HepG2 (cell line): ENCODE results near the gene RPUSD3. TPM values are rescaled to one million over a fixed set of nuclear protein-coding genes. Genes with fewer than 3 reads are reported as not detected.

Experiments
- CENPT ChIP-seq: sonication (generic); formaldehyde crosslinking; IDR thresholded peaks from 2 replicates; pipeline ENCODE4 v1.8.0; 2022; ENCODE audit warnings: low read depth, mild to moderate bottlenecking, moderate library complexity, missing genetic modification reagents
- CHCHD3 ChIP-seq: sonication (generic); formaldehyde crosslinking; IDR thresholded peaks from 2 replicates; pipeline ENCODE4 v1.8.0; 2022; ENCODE audit warnings: mild to moderate bottlenecking, missing genetic modification reagents, moderate library complexity
- EED ChIP-seq: sonication (generic); formaldehyde crosslinking; IDR thresholded peaks from 2 replicates; pipeline ENCODE4 v1.5.0; 2020; ENCODE audit warnings: mild to moderate bottlenecking, missing genetic modification reagents
- FOSL2 ChIP-seq: sonication (generic); formaldehyde crosslinking; IDR thresholded peaks from 2 replicates; pipeline ENCODE4 v1.4.0; 2020; ENCODE audit warnings: missing genetic modification reagents
- KDM3A ChIP-seq: IDR thresholded peaks from 2 replicates; pipeline ENCODE4 v1.6.1; 2018; ENCODE audit warnings: low read depth, missing compliant biosample characterization
- MED1 ChIP-seq: sonication (generic); formaldehyde crosslinking; IDR thresholded peaks from 2 replicates; pipeline ENCODE4 v1.4.0; 2020; ENCODE audit warnings: missing genetic modification reagents
- MED13 ChIP-seq: sonication (generic); formaldehyde crosslinking; IDR thresholded peaks from 2 replicates; pipeline ENCODE4 v1.5.0; 2020; ENCODE audit warnings: missing genetic modification reagents
- MTF2 ChIP-seq: sonication (generic); formaldehyde crosslinking; IDR thresholded peaks from 2 replicates; pipeline ENCODE4 v1.5.0; 2020; ENCODE audit warnings: missing genetic modification reagents, borderline replicate concordance
- NRL ChIP-seq: sonication (generic); formaldehyde crosslinking; IDR thresholded peaks from 2 replicates; pipeline ENCODE4 v1.5.0; 2020; ENCODE audit warnings: missing genetic modification reagents, mild to moderate bottlenecking, moderate library complexity, borderline replicate concordance
- POGZ ChIP-seq: sonication (generic); formaldehyde crosslinking; IDR thresholded peaks from 2 replicates; pipeline ENCODE4 v1.4.0; 2020; ENCODE audit warnings: mild to moderate bottlenecking, missing genetic modification reagents
- SKI ChIP-seq: fragments of 450-650 bp; IDR thresholded peaks from one replicate; pipeline ENCODE4 v1.6.1; 2018; ENCODE audit warnings: mild to moderate bottlenecking; ENCODE audit not compliant: partially characterized antibody
- SMAD9 ChIP-seq: sonication (generic); formaldehyde crosslinking; IDR thresholded peaks from 2 replicates; pipeline ENCODE4 v1.5.1; 2020; ENCODE audit warnings: mild to moderate bottlenecking, missing genetic modification reagents
- ZBTB20 ChIP-seq: sonication (generic); formaldehyde crosslinking; IDR thresholded peaks from 2 replicates; pipeline ENCODE4 v1.8.1; 2023; ENCODE audit warnings: missing genetic modification reagents, low read depth, mild to moderate bottlenecking, borderline replicate concordance
- ZBTB42 ChIP-seq: sonication (generic); formaldehyde crosslinking; IDR thresholded peaks from 2 replicates; pipeline ENCODE4 v1.5.0; 2020; ENCODE audit warnings: mild to moderate bottlenecking, missing genetic modification reagents
- ZFYVE20 ChIP-seq: sonication (generic); formaldehyde crosslinking; IDR thresholded peaks from 2 replicates; pipeline ENCODE4 v1.8.0; 2023; ENCODE audit warnings: low read depth, mild to moderate bottlenecking, moderate library complexity, missing genetic modification reagents, borderline replicate concordance
- ZNF33B ChIP-seq: sonication (generic); formaldehyde crosslinking; IDR thresholded peaks from 2 replicates; pipeline ENCODE4 v1.5.1; 2020; ENCODE audit warnings: mild to moderate bottlenecking, missing genetic modification reagents
- ZNF570 ChIP-seq: sonication (generic); formaldehyde crosslinking; IDR thresholded peaks from 2 replicates; pipeline ENCODE4 v1.4.0; 2020; ENCODE audit warnings: mild to moderate bottlenecking, missing genetic modification reagents, borderline replicate concordance
- ZNF605 ChIP-seq: sonication (generic); formaldehyde crosslinking; IDR thresholded peaks from 2 replicates; pipeline ENCODE4 v1.8.0; 2022; ENCODE audit warnings: mild to moderate bottlenecking, missing genetic modification reagents
- ZNF674 ChIP-seq: sonication (generic); formaldehyde crosslinking; IDR thresholded peaks from 2 replicates; pipeline ENCODE4 v1.5.0; 2020; ENCODE audit warnings: low read depth, mild to moderate bottlenecking, missing genetic modification reagents
- ZNF781 ChIP-seq: sonication (generic); formaldehyde crosslinking; IDR thresholded peaks from 2 replicates; pipeline ENCODE4 v1.5.1; 2020; ENCODE audit warnings: borderline replicate concordance, mild to moderate bottlenecking, missing genetic modification reagents; ENCODE audit errors: not compliant biosample characterization
- ZSCAN21 ChIP-seq: sonication (generic); formaldehyde crosslinking; IDR thresholded peaks from 2 replicates; pipeline ENCODE4 v1.8.0; 2022; ENCODE audit warnings: mild to moderate bottlenecking, missing genetic modification reagents, moderate library complexity, borderline replicate concordance
- polyA plus RNA-seq, 8 experiments: library from polyadenylated mRNA; depleted of rRNA in 3 of 8; stranded (reverse) in 7 of 8; unstranded in 1 of 8; fragments of >200 nt; fragmentation: Illumina TruSeq in 4 of 8; extraction: Trizol in 4 of 8; gene quantifications; 2 replicates each; pipeline versions ENCODE4 v1.2.1 to v1.2.3, GENCODE V29; 2011 to 2016; ENCODE audit warnings: low read depth in 4 of 8, missing spikeins in 1 of 8, mixed read lengths in 1 of 8; ENCODE audit not compliant: insufficient read depth in 1 of 8
- total RNA-seq, 5 experiments: library from RNA; depleted of rRNA; stranded (reverse); fragments of >200 nt; fragmentation: Illumina TruSeq; extraction: Trizol; gene quantifications; 2 replicates each; pipeline ENCODE4 v1.2.3, GENCODE V29; 2016; ENCODE audit warnings: low read depth in 1 of 5
- TF ChIP-seq, protein P1 (sequence below): sonication (generic); formaldehyde crosslinking; conservative IDR thresholded peaks from 2 replicates; pipeline ENCODE4 v1.8.0; 2022; ENCODE audit warnings: mild to moderate bottlenecking, moderate library complexity, missing genetic modification reagents
- TF ChIP-seq, protein P2 (sequence below): sonication (generic); formaldehyde crosslinking; IDR thresholded peaks from 2 replicates; pipeline ENCODE4 v1.4.0; 2020; ENCODE audit warnings: mild to moderate bottlenecking, missing genetic modification reagents
- TF ChIP-seq, protein P3 (sequence below): conservative IDR thresholded peaks from 2 replicates; pipeline ENCODE4 v1.6.1; 2018; ENCODE audit warnings: missing genetic modification reagents
- TF ChIP-seq, protein P4 (sequence below): sonication (generic); formaldehyde crosslinking; IDR thresholded peaks from 2 replicates; pipeline ENCODE4 v1.4.0; 2020; ENCODE audit warnings: missing genetic modification reagents

RPUSD3 gene
- total and polyA plus RNA-seq, 2 of the 13 experiments (the other 11 are each of a cell fraction or from before 2014, with no cell fraction given), result 32.1 to 48.7 TPM

DNA sequence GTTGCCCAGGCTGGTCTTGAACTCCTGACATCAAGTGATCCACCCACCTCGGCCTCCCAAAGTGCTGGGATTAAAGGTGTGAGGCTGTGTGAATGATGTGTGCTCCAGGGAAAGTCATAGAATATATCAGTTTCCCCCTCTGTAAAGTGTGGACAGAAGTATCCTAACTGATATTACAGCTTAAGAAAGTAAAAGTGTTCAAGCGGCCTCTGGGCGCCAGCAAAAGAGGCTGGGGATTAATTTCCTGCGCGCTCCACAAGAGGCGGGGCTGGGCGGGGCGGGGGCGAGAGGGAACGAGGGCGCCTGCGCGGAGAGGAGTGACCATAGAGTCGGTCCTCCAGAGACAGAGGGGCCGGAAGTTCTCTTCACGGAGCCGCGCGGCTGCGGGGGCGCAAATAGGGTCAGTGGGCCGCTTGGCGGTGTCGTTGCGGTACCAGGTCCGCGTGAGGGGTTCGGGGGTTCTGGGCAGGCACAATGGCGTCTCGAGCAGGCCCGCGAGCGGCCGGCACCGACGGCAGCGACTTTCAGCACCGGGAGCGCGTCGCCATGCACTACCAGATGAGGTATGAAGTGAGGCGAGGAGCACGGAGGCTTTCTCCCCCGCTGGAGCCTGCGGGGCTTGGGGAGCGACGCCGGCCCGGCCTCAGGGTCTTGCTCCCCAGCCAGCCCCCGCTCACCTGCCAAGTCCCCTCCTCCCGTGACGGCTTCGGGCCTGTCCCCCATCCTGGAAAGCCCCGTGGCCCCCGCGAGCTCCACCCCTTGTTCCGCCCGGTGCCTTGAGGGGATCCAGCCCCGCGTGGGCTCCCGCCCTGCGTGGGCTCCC is 46.7 kb upstream of the RPUSD3 start, which contains the start of gene JAGN1 (continued):
- TF ChIP-seq NRL, result peak; percentile 92
- no peak for TF ChIP-seq KDM3A (CRISPR knock-in tag)
- peak; percentile 49 for TF ChIP-seq FOSL2 (CRISPR knock-in tag)
- TF ChIP-seq, protein P1, sequence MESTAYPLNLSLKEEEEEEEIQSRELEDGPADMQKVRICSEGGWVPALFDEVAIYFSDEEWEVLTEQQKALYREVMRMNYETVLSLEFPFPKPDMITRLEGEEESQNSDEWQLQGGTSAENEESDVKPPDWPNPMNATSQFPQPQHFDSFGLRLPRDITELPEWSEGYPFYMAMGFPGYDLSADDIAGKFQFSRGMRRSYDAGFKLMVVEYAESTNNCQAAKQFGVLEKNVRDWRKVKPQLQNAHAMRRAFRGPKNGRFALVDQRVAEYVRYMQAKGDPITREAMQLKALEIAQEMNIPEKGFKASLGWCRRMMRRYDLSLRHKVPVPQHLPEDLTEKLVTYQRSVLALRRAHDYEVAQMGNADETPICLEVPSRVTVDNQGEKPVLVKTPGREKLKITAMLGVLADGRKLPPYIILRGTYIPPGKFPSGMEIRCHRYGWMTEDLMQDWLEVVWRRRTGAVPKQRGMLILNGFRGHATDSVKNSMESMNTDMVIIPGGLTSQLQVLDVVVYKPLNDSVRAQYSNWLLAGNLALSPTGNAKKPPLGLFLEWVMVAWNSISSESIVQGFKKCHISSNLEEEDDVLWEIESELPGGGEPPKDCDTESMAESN (CRISPR knock-in tag), result 0 out of 2 replicates have a peak, but pooled peaks have one; percentile 73
- peak; percentile 86 for TF ChIP-seq MED1 (CRISPR knock-in tag)
- TF ChIP-seq, protein P2, sequence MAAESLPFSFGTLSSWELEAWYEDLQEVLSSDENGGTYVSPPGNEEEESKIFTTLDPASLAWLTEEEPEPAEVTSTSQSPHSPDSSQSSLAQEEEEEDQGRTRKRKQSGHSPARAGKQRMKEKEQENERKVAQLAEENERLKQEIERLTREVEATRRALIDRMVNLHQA (CRISPR knock-in tag), result 0 out of 2 replicates have a peak, but pooled peaks have one; percentile 55
- TF ChIP-seq ZBTB42, result no peak; the same call in 1 of the 2 replicates
- peak; percentile 64; the same call in 1 of the 2 replicates for TF ChIP-seq CENPT (CRISPR knock-in tag)
- peak; percentile 81; the same call in 1 of the 2 replicates for TF ChIP-seq ZFYVE20 (CRISPR knock-in tag)
- TF ChIP-seq ZNF674 (CRISPR knock-in tag), result no peak
- peak; percentile 81 for TF ChIP-seq ZNF605 (CRISPR knock-in tag)
- no peak for TF ChIP-seq SMAD9 (CRISPR knock-in tag)
- no peak for TF ChIP-seq ZNF33B
- TF ChIP-seq SKI, result no peak
- peak; percentile 94 for TF ChIP-seq ZSCAN21 (CRISPR knock-in tag)
- TF ChIP-seq POGZ (CRISPR knock-in tag), result peak; percentile 69
- peak; percentile 93; the same call in 1 of the 2 replicates for TF ChIP-seq ZBTB20
- TF ChIP-seq, protein P3, sequence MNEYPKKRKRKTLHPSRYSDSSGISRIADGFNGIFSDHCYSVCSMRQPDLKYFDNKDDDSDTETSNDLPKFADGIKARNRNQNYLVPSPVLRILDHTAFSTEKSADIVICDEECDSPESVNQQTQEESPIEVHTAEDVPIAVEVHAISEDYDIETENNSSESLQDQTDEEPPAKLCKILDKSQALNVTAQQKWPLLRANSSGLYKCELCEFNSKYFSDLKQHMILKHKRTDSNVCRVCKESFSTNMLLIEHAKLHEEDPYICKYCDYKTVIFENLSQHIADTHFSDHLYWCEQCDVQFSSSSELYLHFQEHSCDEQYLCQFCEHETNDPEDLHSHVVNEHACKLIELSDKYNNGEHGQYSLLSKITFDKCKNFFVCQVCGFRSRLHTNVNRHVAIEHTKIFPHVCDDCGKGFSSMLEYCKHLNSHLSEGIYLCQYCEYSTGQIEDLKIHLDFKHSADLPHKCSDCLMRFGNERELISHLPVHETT (CRISPR knock-in tag), result peak; percentile 64; the same call in 1 of the 2 replicates
- TF ChIP-seq CHCHD3 (CRISPR knock-in tag), result no peak
- TF ChIP-seq EED, result 0 out of 2 replicates have a peak, but pooled peaks have one; percentile 31
- peak; percentile 34 for TF ChIP-seq ZNF781 (CRISPR knock-in tag)
- TF ChIP-seq ZNF570 (CRISPR knock-in tag), result peak; percentile 82; the same call in 1 of the 2 replicates
- TF ChIP-seq MED13 (CRISPR knock-in tag), result peak; percentile 81
- TF ChIP-seq MTF2, result peak; percentile 50; the same call in 1 of the 2 replicates
- TF ChIP-seq, protein P4, sequence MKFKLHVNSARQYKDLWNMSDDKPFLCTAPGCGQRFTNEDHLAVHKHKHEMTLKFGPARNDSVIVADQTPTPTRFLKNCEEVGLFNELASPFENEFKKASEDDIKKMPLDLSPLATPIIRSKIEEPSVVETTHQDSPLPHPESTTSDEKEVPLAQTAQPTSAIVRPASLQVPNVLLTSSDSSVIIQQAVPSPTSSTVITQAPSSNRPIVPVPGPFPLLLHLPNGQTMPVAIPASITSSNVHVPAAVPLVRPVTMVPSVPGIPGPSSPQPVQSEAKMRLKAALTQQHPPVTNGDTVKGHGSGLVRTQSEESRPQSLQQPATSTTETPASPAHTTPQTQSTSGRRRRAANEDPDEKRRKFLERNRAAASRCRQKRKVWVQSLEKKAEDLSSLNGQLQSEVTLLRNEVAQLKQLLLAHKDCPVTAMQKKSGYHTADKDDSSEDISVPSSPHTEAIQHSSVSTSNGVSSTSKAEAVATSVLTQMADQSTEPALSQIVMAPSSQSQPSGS, result 0 out of 2 replicates have a peak, but pooled peaks have one; percentile 43
